HepG2 (cell line): Measurements from ENCODE around the gene KRTAP10-4. TPM values are rescaled to one million over a fixed set of nuclear protein-coding genes. Genes with fewer than 3 reads are reported as not detected.

Source experiments
- ATAC-seq: fragments of 200-7000 bp; cut with Tn5 transposase; 3 replicates; pipeline ENCODE4 v1.9.1; 2020; ENCODE audit warnings: mild to moderate bottlenecking, moderate library complexity
- BruUV-seq: library from RNA; stranded (reverse); fragments of 400-500 nt; replicated peaks from 2 replicates; lab custom pipeline; 2021; lab: Mats Ljungman, UMichigan
- CTCF ChIA-PET: fragments of 300-600 bp; formaldehyde crosslinking; extraction: SDS; loops from one replicate; lab custom pipeline; 2021; ENCODE audit warnings: low total read pairs, inconsistent platforms, low intra/inter-chr PET ratio; lab: Yijun Ruan, JAX
- POLR2A ChIA-PET: fragments of 350-600 bp; sonication (Branson Sonifier 250); formaldehyde crosslinking; loops from one replicate; lab custom pipeline; 2020; ENCODE audit warnings: antibody characterized with exemption, inconsistent platforms; lab: Yijun Ruan, JAX
- DNase-seq: peaks from one replicate; pipeline ENCODE4 v3.0.0-alpha.2; 2015; ENCODE audit warnings: low spot score
- FAIRE-seq: peaks from 3 replicates; lab custom pipeline; 2011; peaks lifted over from hg19 to GRCh38; lab: Jason Lieb, UNC
- H2AFZ ChIP-seq: one replicate; pipeline ENCODE4 v1.6.1; 2011; ENCODE audit warnings: low read length, inconsistent platforms
- H3K27ac ChIP-seq: fragments of 300-600 bp; 3 replicates; pipeline ENCODE4 v1.8.0; 2011; ENCODE audit warnings: mixed run types, mild to moderate bottlenecking, mixed read lengths, low read length, inconsistent platforms; ENCODE audit not compliant: insufficient read depth; ENCODE audit errors: extremely low read length
- H3K27me3 ChIP-seq, 2 experiments: fragments of 200-600 bp in 1 of 2; 2 replicates in 1 of 2; 3 replicates in 1 of 2; pipeline versions ENCODE4 v1.6.0 to v1.8.0; 2011; ENCODE audit warnings: low read length in 2 of 2, mild to moderate bottlenecking in 2 of 2, moderate library complexity in 2 of 2, inconsistent platforms in 1 of 2; ENCODE audit not compliant: insufficient read depth in 2 of 2, control insufficient read depth in 1 of 2
- H3K36me3 ChIP-seq, 2 experiments: fragments of 200-600 bp in 1 of 2; replicated peaks in 1 of 2; 2 replicates in 1 of 2; 3 replicates in 1 of 2; pipeline versions ENCODE4 v1.5.1 to v1.8.0; 2011; ENCODE audit warnings: low read length in 2 of 2, inconsistent platforms in 1 of 2; ENCODE audit not compliant: insufficient read depth in 2 of 2, control insufficient read depth in 1 of 2
- H3K4me1 ChIP-seq: 2 replicates; pipeline ENCODE4 v1.5.1; 2012; ENCODE audit warnings: low read length, inconsistent platforms; ENCODE audit not compliant: insufficient read depth
- H3K4me2 ChIP-seq: 2 replicates; pipeline ENCODE4 v1.6.0; 2011; ENCODE audit warnings: low read depth, low read length, inconsistent platforms
- H3K4me3 ChIP-seq, 3 experiments: fragments of 200-600 bp in 1 of 3; sonication (generic), shearing (Covaris generic) in 1 of 3; replicated peaks in 1 of 3; 2 replicates each; pipeline ENCODE4 v1.5.1; 2011 to 2016; ENCODE audit warnings: low read length in 3 of 3, inconsistent platforms in 2 of 3, low read depth in 2 of 3, mild to moderate bottlenecking in 2 of 3, control low read depth in 1 of 3, mixed read lengths in 1 of 3; ENCODE audit not compliant: insufficient read depth in 1 of 3
- H3K79me2 ChIP-seq: one replicate; pipeline ENCODE4 v1.6.1; 2011; ENCODE audit warnings: low read length, inconsistent platforms; ENCODE audit not compliant: insufficient read depth
- H3K9ac ChIP-seq: 2 replicates; pipeline ENCODE4 v1.6.0; 2011; ENCODE audit warnings: mild to moderate bottlenecking, low read depth, low read length, inconsistent platforms; ENCODE audit not compliant: insufficient read depth
- H3K9me3 ChIP-seq: 2 replicates; pipeline ENCODE4 v1.5.1; 2012; ENCODE audit warnings: mild to moderate bottlenecking, low read length
- H4K20me1 ChIP-seq: 2 replicates; pipeline ENCODE4 v1.6.0; 2011; ENCODE audit warnings: inconsistent platforms, mild to moderate bottlenecking, low read length, moderate library complexity; ENCODE audit not compliant: insufficient read depth
- GABPB1 ChIP-seq: IDR thresholded peaks from 2 replicates; pipeline ENCODE4 v1.6.1; 2016; ENCODE audit warnings: mild to moderate bottlenecking, missing genetic modification reagents, moderate library complexity, missing compliant biosample characterization
- MTA1 ChIP-seq: sonication (generic); formaldehyde crosslinking; IDR thresholded peaks from 2 replicates; pipeline ENCODE4 v1.4.0; 2020; ENCODE audit warnings: missing genetic modification reagents, mild to moderate bottlenecking, borderline replicate concordance
- TBX3 ChIP-seq: fragments of 450-650 bp; IDR thresholded peaks from 2 replicates; pipeline ENCODE4 v1.6.1; 2017; ENCODE audit warnings: antibody characterized with exemption, mild to moderate bottlenecking, inconsistent platforms, borderline replicate concordance
- WGBS: methylation state at CpG from one replicate; pipeline ENCODE4 v1.1.6; 2017; ENCODE audit warnings: low lambda C conversion rate; 5-methylcytosine and 5-hydroxymethylcytosine counted together
- in situ Hi-C: cut with HindIII; loops from 2 replicates; pipeline ENCODE4 v1.10.0; 2017; ENCODE audit warnings: low pct_unique_long_range_greater_than_20kb; ENCODE audit not compliant: extremely low pct_ligation_motif_present
- intact Hi-C: fragments of 100-400 bp; cut with micrococcal nuclease; formaldehyde crosslinking; loops from one replicate; pipeline ENCODE4 v1.10.0; 2022; ENCODE audit not compliant: unreplicated experiment
- polyA plus RNA-seq, 8 experiments: library from polyadenylated mRNA; depleted of rRNA in 3 of 8; stranded (reverse) in 7 of 8; unstranded in 1 of 8; fragments of >200 nt; fragmentation: Illumina TruSeq in 4 of 8; extraction: Trizol in 4 of 8; gene quantifications; 2 replicates each; pipeline versions ENCODE4 v1.2.1 to v1.2.3, GENCODE V29; 2011 to 2016; ENCODE audit warnings: low read depth in 4 of 8, missing spikeins in 1 of 8, mixed read lengths in 1 of 8; ENCODE audit not compliant: insufficient read depth in 1 of 8
- total RNA-seq, 5 experiments: library from RNA; depleted of rRNA; stranded (reverse); fragments of >200 nt; fragmentation: Illumina TruSeq; extraction: Trizol; gene quantifications; 2 replicates each; pipeline ENCODE4 v1.2.3, GENCODE V29; 2016; ENCODE audit warnings: low read depth in 1 of 5
- TF ChIP-seq, protein P1 (sequence below): IDR thresholded peaks from 2 replicates; pipeline ENCODE4 v1.6.1; 2012; ENCODE audit warnings: inconsistent platforms
- TF ChIP-seq, protein P2 (sequence below): sonication (generic); formaldehyde crosslinking; IDR thresholded peaks from 2 replicates; pipeline ENCODE4 v1.4.0; 2020; ENCODE audit warnings: missing genetic modification reagents, low read depth, mild to moderate bottlenecking, borderline replicate concordance

Gene KRTAP10-4
- total and polyA plus RNA-seq, 2 of the 13 experiments (the other 11 are each of a cell fraction or from before 2014, with no cell fraction given): not detected

DNA sequence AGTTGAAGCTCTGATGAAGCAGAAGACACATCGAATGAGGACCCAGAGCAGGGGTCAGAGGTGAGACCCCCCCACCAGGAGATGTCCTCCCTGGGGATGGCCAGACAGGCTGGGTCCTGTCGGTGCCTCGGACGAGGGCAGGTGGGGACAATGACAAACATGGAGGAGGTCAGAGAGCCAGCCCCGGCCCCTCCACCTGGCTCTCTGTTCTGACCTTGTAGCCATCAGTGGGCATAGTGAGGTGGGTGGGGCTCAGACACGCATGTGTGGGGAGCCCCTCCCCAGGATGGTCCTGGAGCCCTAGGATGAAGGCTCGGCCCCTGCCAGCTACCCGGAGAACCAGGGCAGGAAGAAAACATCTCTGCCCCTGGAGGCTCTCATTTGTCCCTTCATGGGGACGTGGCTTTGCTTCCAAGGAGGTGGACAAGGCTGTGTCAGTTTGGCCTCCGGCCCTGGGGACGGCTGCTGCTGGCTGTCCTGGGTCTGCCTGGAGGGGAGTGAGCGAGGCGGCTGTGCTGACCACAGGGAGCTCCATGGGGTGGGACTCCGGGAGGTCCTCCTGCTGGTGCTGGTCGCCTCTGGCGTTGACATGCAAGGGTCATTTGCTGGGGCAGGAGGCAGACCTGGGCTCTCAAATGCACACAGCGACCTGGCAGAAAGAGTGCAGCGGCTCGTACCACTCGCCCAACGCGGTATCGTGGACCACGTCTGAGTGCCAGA, 16.2 kb downstream of the KRTAP10-4 start:
- 57% methylated on average over 8 of the region's 24 CpGs for WGBS

DNA sequence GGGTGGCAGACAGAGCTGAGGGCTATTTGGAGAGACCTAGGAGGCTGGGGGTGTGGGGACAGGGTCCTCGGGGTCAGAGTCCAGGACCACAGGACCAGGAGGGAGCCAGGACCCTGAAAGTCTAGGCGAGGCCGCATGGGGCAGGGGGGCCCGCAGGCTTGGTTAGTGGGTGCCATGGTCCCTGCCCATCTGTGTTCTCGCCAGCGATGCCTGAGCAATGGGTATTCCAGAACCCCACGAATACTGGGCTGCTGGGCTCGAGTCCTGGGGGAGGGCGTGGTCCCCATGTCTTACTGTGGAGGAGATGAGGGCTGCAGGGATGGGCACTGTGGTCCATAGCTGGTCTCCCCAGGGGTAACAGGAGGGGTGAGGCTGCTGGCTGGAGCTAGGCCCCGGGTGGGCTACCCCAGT, 16.8 kb downstream of the KRTAP10-4 start:
- TF ChIP-seq TBX3: no peak
- TF ChIP-seq MTA1 (CRISPR knock-in tag): peak; percentile 16; the same call in 1 of the 2 replicates
- TF ChIP-seq, protein P1, sequence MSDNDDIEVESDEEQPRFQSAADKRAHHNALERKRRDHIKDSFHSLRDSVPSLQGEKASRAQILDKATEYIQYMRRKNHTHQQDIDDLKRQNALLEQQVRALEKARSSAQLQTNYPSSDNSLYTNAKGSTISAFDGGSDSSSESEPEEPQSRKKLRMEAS: no peak
- no peak for TF ChIP-seq GABPB1 (CRISPR knock-in tag)
- peaks cover 0 to 5% of the 10 kb centered on the region in 2 experiments; a peak in 1 of 5 replicates for H3K27me3 ChIP-seq
- intact Hi-C loops (no loop called here), in situ Hi-C loops (no loop called here)
- DNase-seq: no peak
- H3K4me2 ChIP-seq: peak overlapping the region; percentile 36; the same call in 1 of the 2 replicates
- H3K36me3 ChIP-seq: no peaks in the 10 kb centered on the region
- no peak overlapping the region for H3K9ac ChIP-seq
- no peaks in the 10 kb centered on the region for H3K9me3 ChIP-seq
- no TSS peak for BruUV-seq
- H3K4me3 ChIP-seq: no peak overlapping the region; a peak in 1 of 6 replicates
- H3K4me1 ChIP-seq: peaks cover 48% of the 10 kb centered on the region
- ATAC-seq: no peak
- H3K27ac ChIP-seq: no peak overlapping the region
- 33% methylated on average over 3 of the region's 10 CpGs for WGBS
- no peaks in the 10 kb centered on the region for H4K20me1 ChIP-seq
- no peak overlapping the region for H2AFZ ChIP-seq
- ChIA-PET CTCF (no interaction called here), POLR2A (no interaction called here)
- H3K79me2 ChIP-seq: no peaks in the 10 kb centered on the region
- FAIRE-seq: no peak

More for the DNA sequence above, 16.2 kb downstream of the KRTAP10-4 start:
- CTCF ChIA-PET: no interaction called here
- Histone ChIP-seq H4K20me1 (no peaks in the 10 kb centered on the region), H3K27me3 (peaks cover 0 to 9% of the 10 kb centered on the region in 2 experiments; a peak in 1 of 5 replicates), H3K9ac (no peak overlapping the region), H3K4me1 (peaks cover 42% of the 10 kb centered on the region), H3K27ac (no peak overlapping the region), H3K79me2 (no peaks in the 10 kb centered on the region), H3K36me3 (no peaks in the 10 kb centered on the region), H3K9me3 (no peaks in the 10 kb centered on the region), H3K4me2 (peak overlapping the region; percentile 36; the same call in 1 of the 2 replicates), H3K4me3 (peak overlapping the region in 1 of 3 experiments; percentile 16; a peak in 1 of 6 replicates), H2AFZ (no peak overlapping the region)
- intact Hi-C loops (no loop called here), in situ Hi-C loops (no loop called here)
- no TSS peak for BruUV-seq
- DNase-seq: no peak
- no peak for FAIRE-seq
- POLR2A ChIA-PET: no interaction called here
- peak; percentile 14 for ATAC-seq
- TF ChIP-seq, protein P2, sequence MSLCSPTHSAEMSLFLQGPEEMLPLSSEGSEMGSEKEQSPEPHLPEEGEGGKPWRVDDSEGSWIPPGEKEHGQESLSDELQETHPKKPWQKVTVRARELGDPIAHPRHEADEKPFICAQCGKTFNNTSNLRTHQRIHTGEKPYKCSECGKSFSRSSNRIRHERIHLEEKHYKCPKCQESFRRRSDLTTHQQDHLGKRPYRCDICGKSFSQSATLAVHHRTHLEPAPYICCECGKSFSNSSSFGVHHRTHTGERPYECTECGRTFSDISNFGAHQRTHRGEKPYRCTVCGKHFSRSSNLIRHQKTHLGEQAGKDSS (CRISPR knock-in tag): no peak
- TF ChIP-seq MTA1 (CRISPR knock-in tag): peak; percentile 26; the same call in 1 of the 2 replicates
